Upper lobe of left lung (tissue), 4 donors: ENCODE data around the gene XXYLT1.

Source experiments
- CTCF ChIP-seq, 6 experiments: fragments of 450-650 bp in 4 of 6; fragments of 200-600 bp in 2 of 6; sonication (generic) in 2 of 6; IDR thresholded peaks; one replicate each; pipeline ENCODE4 v1.5.1; 2016 to 2019; ENCODE audit warnings: antibody characterized with exemption in 6 of 6
- EP300 ChIP-seq, 4 donors: sonication (generic); formaldehyde crosslinking; IDR thresholded peaks; one replicate each; pipeline ENCODE4 v1.5.1; 2017; ENCODE audit warnings: antibody characterized with exemption in 4 of 4, control low read depth in 2 of 4

- TF ChIP-seq CTCF (IDR thresholded peaks at IDR 0.05) = no peak
- no peak for TF ChIP-seq EP300 (IDR thresholded peaks at IDR 0.05)
Measured at GRCh38 chr3:195198426-195199346, 72.3 kb downstream of the XXYLT1 start.
